ENCODE results near the gene VANGL1.

VANGL1 gene

GRCh38 chr1:115670476-115671175, 28.9 kb downstream of the VANGL1 start:
- DNase-seq: no peak

GRCh38 chr1:115671176-115671934, 29.6 kb downstream of the VANGL1 start:
- no peak for DNase-seq

DNA sequence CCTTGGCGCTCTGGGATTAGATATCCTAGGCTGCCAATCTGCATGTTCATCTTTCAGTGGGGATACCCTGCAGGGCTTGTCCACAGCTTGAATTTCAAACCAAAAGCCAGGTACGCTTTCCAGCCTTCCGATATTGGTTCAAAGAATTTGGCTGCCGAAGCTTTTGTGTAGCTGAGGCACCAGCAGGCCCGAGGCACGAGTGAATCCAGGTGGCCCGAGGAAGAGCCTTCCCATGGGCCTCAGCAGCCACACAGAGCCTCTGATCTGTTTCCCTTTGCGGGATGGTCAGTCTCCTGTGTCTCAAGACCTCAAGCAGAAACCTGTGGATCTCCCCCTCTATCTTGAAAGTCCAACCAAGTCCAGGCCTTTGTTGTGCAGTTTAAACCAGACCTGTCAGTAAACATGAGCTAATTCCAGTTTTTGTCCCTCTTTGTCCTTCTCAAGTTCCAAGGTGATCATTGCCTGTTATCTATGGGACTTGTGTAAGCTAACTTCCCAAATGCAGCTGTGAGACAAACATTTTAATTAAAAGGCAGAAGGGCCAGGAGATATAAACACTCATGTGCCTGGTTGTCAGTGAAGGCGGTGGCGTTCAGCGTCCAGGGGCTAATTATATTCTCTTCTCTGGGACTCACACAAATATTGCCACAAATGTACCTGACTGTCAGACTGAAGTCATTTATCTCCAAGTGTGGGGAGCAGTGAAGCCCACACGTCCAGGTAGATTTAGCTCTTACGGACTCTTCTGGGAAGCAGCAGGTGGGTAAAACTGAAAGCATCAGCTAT, 30.6 kb downstream of the VANGL1 start:
- no peak for DNase-seq

- no peak for DNase-seq
Observed at GRCh38 chr1:115676498-115677181, 34.9 kb downstream of the VANGL1 start.

DNA sequence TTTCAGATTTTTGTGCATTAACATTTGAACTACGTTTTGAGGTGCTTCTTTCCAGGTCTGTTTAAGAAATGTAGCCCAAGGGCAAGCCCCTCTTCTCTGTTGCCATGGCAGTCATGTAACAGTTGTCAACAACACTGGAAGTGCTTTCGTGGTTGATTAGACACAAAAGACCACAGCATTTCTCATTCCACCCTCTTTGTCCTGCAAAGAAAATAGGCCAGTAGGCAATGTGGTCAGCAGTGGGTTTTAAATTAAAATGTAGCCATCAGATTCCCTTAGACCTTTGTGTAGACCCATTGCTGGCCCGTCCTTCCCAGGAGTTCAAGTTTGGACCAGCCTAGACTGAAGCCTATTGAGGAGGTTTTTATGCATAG, 35.4 kb downstream of the VANGL1 start:
- DNase-seq: no peak

- no peak for DNase-seq
Observed at GRCh38 chr1:115677565-115677964, 35.8 kb downstream of the VANGL1 start.

- no peak for DNase-seq
Observed at GRCh38 chr1:115678141-115678540, 36.4 kb downstream of the VANGL1 start.

GRCh38 chr1:115679141-115679611, 37.4 kb downstream of the VANGL1 start:
- no peak for DNase-seq

- no peak for DNase-seq
Observed at GRCh38 chr1:115680730-115681111, 39.0 kb downstream of the VANGL1 start.

DNA sequence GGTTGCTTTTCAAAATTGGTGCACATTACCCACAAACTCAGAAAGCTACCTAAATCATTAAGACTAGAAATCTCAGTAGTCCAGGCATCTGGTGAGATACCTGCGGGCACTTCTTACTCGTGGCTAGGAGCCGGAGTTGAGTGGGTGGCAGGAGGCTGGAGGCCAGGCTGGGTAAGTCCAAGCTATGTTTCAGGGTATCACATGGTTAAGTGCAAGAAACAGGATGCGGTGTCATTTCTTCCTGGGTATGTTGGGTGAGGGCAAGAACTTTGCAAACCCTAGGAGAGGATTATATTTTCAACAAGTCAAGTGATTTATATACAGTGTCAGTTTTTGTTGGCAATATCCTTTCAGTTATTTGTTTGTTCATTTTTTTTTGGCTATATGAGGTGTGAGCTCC, 41.0 kb downstream of the VANGL1 start:
- no peak for DNase-seq

DNA sequence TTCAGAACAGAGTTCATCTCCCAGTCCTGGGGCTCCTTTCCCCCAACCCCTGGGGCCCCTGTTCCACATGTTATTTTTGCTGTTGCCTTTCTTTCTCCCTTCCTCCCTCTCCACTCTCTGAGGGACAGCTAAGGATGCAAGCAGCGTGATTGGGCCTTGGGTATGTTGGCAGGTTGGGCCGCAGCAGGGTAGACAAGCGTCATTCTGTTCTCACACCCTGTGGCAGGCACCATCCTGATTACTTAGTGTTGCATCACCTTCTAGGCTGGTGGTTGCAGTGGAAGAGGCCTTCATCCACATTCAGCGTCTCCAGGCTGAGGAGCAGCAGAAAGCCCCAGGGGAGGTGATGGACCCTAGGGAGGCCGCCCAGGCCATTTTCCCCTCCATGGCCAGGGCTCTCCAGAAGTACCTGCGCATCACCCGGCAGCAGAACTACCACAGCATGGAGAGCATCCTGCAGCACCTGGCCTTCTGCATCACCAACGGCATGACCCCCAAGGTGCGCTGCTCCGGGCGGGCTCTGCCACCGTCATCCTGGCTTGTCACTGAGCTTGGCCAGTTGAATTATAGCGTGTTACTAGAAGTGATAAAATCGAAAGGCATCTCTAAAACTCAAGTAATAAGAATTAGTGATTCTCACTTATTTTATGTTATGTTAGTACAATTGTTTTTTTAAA, 43.4 kb downstream of the VANGL1 start:
- DNase-seq: no peak

DNA sequence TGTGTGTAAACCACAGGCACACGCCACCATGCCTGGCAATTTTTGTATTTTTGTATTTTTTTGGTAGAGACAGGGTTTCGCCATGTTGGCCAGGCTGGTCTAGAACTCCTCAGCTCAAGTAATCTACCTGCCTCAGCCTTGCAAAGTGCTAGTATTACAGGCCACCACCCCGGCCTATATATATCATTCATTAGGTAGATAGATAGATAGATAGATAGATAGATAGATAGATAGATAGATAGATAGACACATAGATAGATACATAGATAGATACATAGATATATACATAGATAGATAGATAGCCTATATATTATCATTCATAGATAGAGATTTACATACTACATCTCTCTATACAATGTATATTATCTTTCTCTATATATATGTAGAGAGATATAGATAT, 46.0 kb downstream of the VANGL1 start:
- no peak for DNase-seq

DNA sequence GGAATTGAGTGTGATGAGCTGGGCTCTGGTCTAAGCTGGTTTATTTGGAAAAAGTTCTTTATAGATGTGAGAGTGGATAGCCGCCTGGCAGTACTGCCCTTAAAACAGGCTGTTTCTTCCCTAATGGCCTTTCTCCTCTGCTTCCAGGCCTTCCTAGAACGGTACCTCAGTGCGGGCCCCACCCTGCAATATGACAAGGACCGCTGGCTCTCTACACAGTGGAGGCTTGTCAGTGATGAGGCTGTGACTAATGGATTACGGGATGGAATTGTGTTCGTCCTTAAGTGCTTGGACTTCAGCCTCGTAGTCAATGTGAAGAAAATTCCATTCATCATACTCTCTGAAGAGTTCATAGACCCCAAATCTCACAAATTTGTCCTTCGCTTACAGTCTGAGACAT, 49.2 kb downstream of the VANGL1 start:
- no peak for DNase-seq

- DNase-seq: no peak
Observed at GRCh38 chr1:115692224-115692623, 50.5 kb downstream of the VANGL1 start.

- no peak for DNase-seq
Observed at GRCh38 chr1:115694805-115695204, 53.0 kb downstream of the VANGL1 start.

GRCh38 chr1:115697619-115698018, 55.8 kb downstream of the VANGL1 start:
- no peak for DNase-seq

GRCh38 chr1:115701090-115701489, 59.3 kb downstream of the VANGL1 start:
- no peak for DNase-seq

DNA sequence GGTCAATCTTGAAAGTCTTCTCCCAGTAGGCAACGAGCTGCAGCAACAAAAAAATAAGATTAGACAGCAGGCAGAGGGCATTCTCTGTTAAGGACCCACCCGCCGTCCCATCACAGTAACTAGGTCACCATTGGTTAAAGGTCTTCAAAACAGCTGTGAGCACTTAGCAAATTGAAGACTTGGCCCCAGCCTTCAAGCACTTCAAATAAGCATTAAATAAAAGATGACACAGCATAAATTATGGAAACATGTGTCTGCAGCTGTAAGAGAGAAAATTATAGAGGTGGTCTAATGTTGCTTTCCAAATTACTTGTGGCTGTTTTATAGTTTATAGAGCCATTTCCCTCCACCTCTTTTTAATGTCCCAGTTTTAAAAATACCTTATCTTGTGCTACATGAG, 61.2 kb downstream of the VANGL1 start:
- DNase-seq: no peak

- no peak for DNase-seq
Observed at GRCh38 chr1:115705085-115705951, 63.5 kb downstream of the VANGL1 start.

DNA sequence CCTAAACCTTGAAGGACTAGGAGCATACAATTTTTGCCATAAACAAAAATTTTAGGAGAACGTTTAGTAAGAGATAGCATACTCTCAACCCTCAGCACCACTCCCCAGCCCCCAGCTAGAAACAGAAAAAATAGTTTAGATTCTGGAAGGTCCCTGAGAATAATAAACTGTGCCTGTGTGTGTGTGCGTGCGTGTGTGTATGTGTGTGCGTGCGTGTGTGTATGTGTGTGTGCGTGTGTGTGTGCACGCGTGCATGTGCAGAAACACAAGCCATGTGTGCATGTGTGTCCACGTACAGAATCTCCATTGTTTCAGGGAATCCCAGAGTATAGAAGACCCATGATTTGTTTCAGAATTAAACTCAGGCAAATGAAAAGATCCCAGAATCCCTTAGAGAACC, 64.2 kb downstream of the VANGL1 start:
- no peak for DNase-seq

Data from activated CD4-positive, alpha-beta T cell treated with anti-CD3 and anti-CD28 coated beads, Interleukin-2, amount 50 U/mL, for 4 hours (primary cell).